T-cell (primary cell): Measurements from ENCODE around the gene CDC45. TPM values are rescaled to one million over a fixed set of nuclear protein-coding genes. Genes with fewer than 3 reads are reported as not detected.

Experiments
- ATAC-seq, 4 experiments: fragments of 200-7000 bp in 3 of 4; fragments of 150-1000 bp in 1 of 4; cut with Tn5 transposase; replicated peaks in 1 of 4; 1 replicate in 3 of 4; 2 replicates in 1 of 4; pipeline ENCODE4 v1.10.0; 2021; ENCODE audit warnings: moderate library complexity in 3 of 4, mild to moderate bottlenecking in 2 of 4, moderate number of reproducible peaks in 1 of 4
- CTCF ChIA-PET, 2 donors: fragments of 300-600 bp; sonication (Branson Sonifier 250); formaldehyde crosslinking; loops; one replicate each; lab custom pipeline; 2022; ENCODE audit warnings: antibody characterized with exemption in 2 of 2; lab: Charles Lee
- POLR2A ChIA-PET, 2 donors: fragments of 300-600 bp; sonication (Branson Sonifier 250); formaldehyde crosslinking; loops; one replicate each; lab custom pipeline; 2022; ENCODE audit warnings: antibody characterized with exemption in 2 of 2; lab: Charles Lee
- DNase-seq, 35 experiments: peaks; one replicate each; pipeline versions ENCODE4 v3.0.0 to v3.0.0-alpha.2; 2013 to 2023
- H3K27ac ChIP-seq: one replicate; pipeline ENCODE4 v1.5.1; 2013; ENCODE audit warnings: low read length
- H3K27me3 ChIP-seq, 2 experiments: replicated peaks in 1 of 2; 1 replicate in 1 of 2; 2 replicates in 1 of 2; pipeline versions ENCODE4 v1.6.1 to v1.7.0; 2013; ENCODE audit warnings: low read length in 1 of 2, mixed read lengths in 1 of 2; ENCODE audit not compliant: control insufficient read depth in 2 of 2, insufficient read depth in 2 of 2; ENCODE audit errors: extremely low read depth in 1 of 2
- H3K36me3 ChIP-seq, 2 donors: 1 replicate in 1 of 2; 2 replicates in 1 of 2; pipeline versions ENCODE4 v1.6.1 to v1.7.0; 2013; ENCODE audit warnings: low read length in 1 of 2; ENCODE audit not compliant: control insufficient read depth in 2 of 2, insufficient read depth in 1 of 2; ENCODE audit errors: extremely low read depth in 1 of 2
- H3K4me1 ChIP-seq, 2 experiments: 1 replicate in 1 of 2; 2 replicates in 1 of 2; pipeline versions ENCODE4 v1.6.1 to v1.7.0; 2013; ENCODE audit warnings: low read length in 2 of 2, mixed read lengths in 1 of 2; ENCODE audit not compliant: insufficient read depth in 2 of 2, control insufficient read depth in 1 of 2; ENCODE audit errors: extremely low read depth in 1 of 2
- H3K4me3 ChIP-seq, 2 donors: 1 replicate in 1 of 2; 2 replicates in 1 of 2; pipeline versions ENCODE4 v1.5.1 to v1.7.0; 2013; ENCODE audit warnings: mild to moderate bottlenecking in 2 of 2, low read length in 1 of 2, moderate library complexity in 1 of 2; ENCODE audit not compliant: control insufficient read depth in 1 of 2; ENCODE audit errors: extremely low read depth in 1 of 2
- H3K9me3 ChIP-seq: 2 replicates; pipeline ENCODE4 v1.7.0; 2013
- H3K27ac Mint-ChIP-seq, 2 donors: one replicate each; pipeline ENCODE4 v1.8.0; 2020 to 2021; ENCODE audit warnings: mild to moderate bottlenecking in 2 of 2, mixed read lengths in 2 of 2
- H3K27me3 Mint-ChIP-seq, 2 donors: one replicate each; pipeline ENCODE4 v1.8.0; 2021 to 2022; ENCODE audit warnings: mixed read lengths in 2 of 2
- H3K36me3 Mint-ChIP-seq: one replicate; pipeline ENCODE4 v1.8.0; 2021; ENCODE audit warnings: mixed read lengths
- H3K4me1 Mint-ChIP-seq, 3 donors: one replicate each; pipeline ENCODE4 v1.8.0; 2020 to 2022; ENCODE audit warnings: mixed read lengths in 3 of 3, mild to moderate bottlenecking in 1 of 3
- H3K4me3 Mint-ChIP-seq, 3 donors: one replicate each; pipeline ENCODE4 v1.8.0; 2020 to 2022; ENCODE audit warnings: mild to moderate bottlenecking in 3 of 3, mixed read lengths in 3 of 3, moderate library complexity in 3 of 3
- H3K9me3 Mint-ChIP-seq, 3 donors: one replicate each; pipeline ENCODE4 v1.8.0; 2020 to 2022; ENCODE audit warnings: mixed read lengths in 3 of 3
- WGBS: methylation state at CpG from one replicate; pipeline ENCODE4 v1.1.5; 2013; ENCODE audit warnings: missing lambda C conversion rate; ENCODE audit not compliant: insufficient coverage; 5-methylcytosine and 5-hydroxymethylcytosine counted together
- total RNA-seq, 35 experiments: library from RNA in 6 of 35; stranded (reverse) in 6 of 35; fragments of 120-200 nt in 1 of 35; gene quantifications; one replicate each; pipeline versions ENCODE4 v1.2.1 to v1.2.4 and lab custom pipeline; 2013 to 2026

The CDC45 gene
- total RNA-seq, 5 donors from 2014 or later (not counting 1 experiment from before 2014, with no cell fraction given) = 0.56 to 2.7 (median 2.2) TPM

DNA sequence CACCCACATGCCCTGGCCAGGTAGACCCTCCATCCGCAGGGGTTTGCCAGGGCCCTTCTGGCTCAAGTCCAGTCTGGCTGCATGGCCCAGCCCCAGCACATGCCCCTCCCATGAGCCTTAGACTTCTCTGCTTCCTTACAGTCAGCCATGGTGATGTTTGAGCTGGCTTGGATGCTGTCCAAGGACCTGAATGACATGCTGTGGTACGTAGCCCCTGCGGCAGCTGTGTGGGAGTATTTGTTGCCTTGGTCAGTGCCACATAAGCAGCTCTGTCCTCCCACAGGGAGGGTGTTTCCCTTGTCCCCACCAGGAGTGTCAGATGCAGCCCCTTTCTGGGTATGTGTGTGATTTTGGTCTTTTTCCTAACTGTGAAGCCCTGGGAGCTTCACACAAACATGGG lies 17.5 kb downstream of the CDC45 start:
- no peak overlapping the region for H3K27ac ChIP-seq
- H3K27me3 ChIP-seq = peaks cover 0 to 2% of the 10 kb centered on the region in 2 experiments
- 84% methylated on average over 3 of the region's 3 CpGs for WGBS
- ATAC-seq (no peak), DNase-seq (no peak)
- Mint-ChIP-seq H3K9me3 (no peaks in the 10 kb centered on the region), H3K4me3 (no peak overlapping the region), H3K4me1 (peaks cover 7 to 11% (median 7%) of the 10 kb centered on the region in 3 donors), H3K36me3 (no peaks in the 10 kb centered on the region), H3K27me3 (no peaks in the 10 kb centered on the region), H3K27ac (no peak overlapping the region)
- ChIA-PET POLR2A (no interaction called here), CTCF (interaction anchor here in 1 of 2 donors (0.9 kb wide), 1 partner anchor 24 kb away, joined by 3 read pairs; no protein-coding TSS in a partner anchor)
- no peak overlapping the region for H3K4me3 ChIP-seq
- no peaks in the 10 kb centered on the region for H3K9me3 ChIP-seq
- peaks cover 0 to 6% of the 10 kb centered on the region in 2 experiments for H3K4me1 ChIP-seq
- no peaks in the 10 kb centered on the region for H3K36me3 ChIP-seq

DNA sequence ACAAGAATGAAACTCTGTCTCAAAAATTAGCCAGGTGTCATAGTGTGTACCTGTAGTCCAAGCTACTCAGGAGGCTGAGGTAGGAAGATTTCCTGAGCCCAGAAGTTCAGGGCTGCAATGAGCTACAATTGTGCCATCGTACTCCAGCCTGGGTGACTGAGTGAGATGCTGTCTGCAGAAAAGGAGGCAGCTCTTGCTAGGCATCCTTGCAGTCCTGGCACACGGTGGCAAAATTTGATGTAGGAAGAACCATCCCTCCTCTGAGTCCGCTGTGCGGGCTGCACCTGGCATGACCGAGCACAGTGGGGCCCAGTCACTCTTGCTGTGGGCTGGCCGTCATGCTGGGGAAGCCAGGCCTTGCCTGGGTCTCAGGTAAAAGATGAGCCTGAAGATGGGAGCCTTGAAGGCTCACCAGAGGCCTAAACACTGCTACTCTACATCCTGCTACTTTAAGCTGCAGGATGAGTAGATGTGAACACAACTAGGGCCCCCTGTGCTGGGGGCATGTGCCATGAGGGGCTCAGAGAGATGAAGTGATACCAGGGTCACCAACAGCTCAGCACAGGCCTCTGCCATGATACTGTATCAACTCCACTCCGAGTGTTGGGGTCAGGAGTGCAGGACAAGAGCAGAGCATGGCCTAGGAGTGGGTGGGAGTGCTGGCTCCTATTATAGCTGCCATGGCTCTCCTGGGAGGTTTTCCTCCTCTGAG lies 18.6 kb downstream of the CDC45 start:
- H3K4me3 ChIP-seq = no peak overlapping the region
- H3K9me3 ChIP-seq = no peaks in the 10 kb centered on the region
- no peaks in the 10 kb centered on the region for H3K27me3 ChIP-seq
- CTCF ChIA-PET = no interaction called here
- Mint-ChIP-seq H3K27me3 (no peaks in the 10 kb centered on the region), H3K4me1 (peaks cover 7 to 11% (median 7%) of the 10 kb centered on the region in 3 donors), H3K27ac (peak overlapping the region in 1 of 2 donors; percentile 39), H3K36me3 (no peaks in the 10 kb centered on the region), H3K4me3 (no peak overlapping the region), H3K9me3 (no peaks in the 10 kb centered on the region)
- ATAC-seq = no peak
- peaks cover 0 to 6% of the 10 kb centered on the region in 2 experiments for H3K4me1 ChIP-seq
- 98% methylated on average over 5 of the region's 7 CpGs for WGBS
- no peak overlapping the region for H3K27ac ChIP-seq
- DNase-seq = no peak
- POLR2A ChIA-PET = no interaction called here
- no peaks in the 10 kb centered on the region for H3K36me3 ChIP-seq

DNA sequence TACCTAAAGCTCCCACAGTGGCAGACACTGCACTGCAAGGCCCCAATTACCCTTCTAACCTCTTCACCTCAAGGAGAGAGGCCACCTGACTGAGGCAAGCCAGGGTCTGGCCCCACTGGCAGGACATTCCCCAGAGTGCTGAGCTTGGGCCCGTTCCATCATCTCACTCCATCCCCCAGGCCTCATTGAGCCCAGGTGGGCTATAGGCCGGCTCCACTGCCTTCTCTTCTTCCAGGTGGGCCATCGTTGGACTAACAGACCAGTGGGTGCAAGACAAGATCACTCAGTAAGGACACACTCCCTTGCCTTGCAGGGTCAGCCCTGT lies 19.1 kb downstream of the CDC45 start:
- Mint-ChIP-seq H3K9me3 (no peaks in the 10 kb centered on the region), H3K4me3 (no peak overlapping the region), H3K27me3 (no peaks in the 10 kb centered on the region), H3K36me3 (no peaks in the 10 kb centered on the region), H3K4me1 (peaks cover 7 to 11% (median 7%) of the 10 kb centered on the region in 3 donors), H3K27ac (no peak overlapping the region)
- no peaks in the 10 kb centered on the region for H3K27me3 ChIP-seq
- 100% methylated on average over 3 of the region's 3 CpGs for WGBS
- no peaks in the 10 kb centered on the region for H3K36me3 ChIP-seq
- no peak overlapping the region for H3K27ac ChIP-seq
- ATAC-seq (no peak), DNase-seq (no peak)
- H3K4me1 ChIP-seq = peaks cover 0 to 6% of the 10 kb centered on the region in 2 experiments
- H3K4me3 ChIP-seq = no peak overlapping the region
- ChIA-PET CTCF (no interaction called here), POLR2A (no interaction called here)
- no peaks in the 10 kb centered on the region for H3K9me3 ChIP-seq

DNA sequence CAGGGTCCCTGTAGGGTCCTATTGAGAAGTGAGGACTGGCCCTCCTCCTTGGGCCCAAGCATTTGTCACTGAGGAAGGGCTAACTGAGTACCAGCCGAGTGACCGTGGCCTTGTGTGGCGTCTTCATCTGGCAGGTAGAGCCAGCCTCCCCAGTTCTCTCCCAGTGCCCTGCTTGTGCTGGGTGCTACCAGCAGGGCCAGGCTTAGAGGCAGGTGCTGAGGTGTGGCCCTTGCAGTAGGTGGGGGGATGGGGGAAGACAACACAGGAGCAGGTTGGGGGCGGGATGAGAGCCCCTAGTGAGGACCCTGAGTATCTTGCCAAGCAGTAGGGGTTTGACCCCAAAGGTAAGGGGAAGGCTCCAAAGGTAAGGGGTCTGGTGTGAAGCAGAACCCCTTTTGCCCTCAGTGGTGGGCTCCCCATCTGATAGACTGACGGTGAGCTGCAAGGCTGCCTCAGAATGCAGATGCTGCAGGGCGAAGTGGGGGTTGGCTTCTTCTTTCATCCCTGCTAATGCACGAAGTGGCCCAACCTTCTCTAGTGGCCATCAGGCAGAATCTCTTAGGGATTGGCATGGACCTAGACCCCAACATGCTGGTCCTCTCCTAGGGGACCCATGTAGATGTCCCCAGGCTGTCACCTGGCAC lies 19.6 kb downstream of the CDC45 start:
- no peaks in the 10 kb centered on the region for H3K36me3 ChIP-seq
- H3K4me3 ChIP-seq = no peak overlapping the region
- H3K27ac ChIP-seq = no peak overlapping the region
- H3K4me3 Mint-ChIP-seq = no peak overlapping the region
- WGBS = 88% methylated on average over 7 of the region's 7 CpGs
- H3K27me3 ChIP-seq = no peaks in the 10 kb centered on the region
- H3K9me3 ChIP-seq = no peaks in the 10 kb centered on the region
- H3K27ac Mint-ChIP-seq = no peak overlapping the region
- ChIA-PET POLR2A (no interaction called here), CTCF (no interaction called here)
- H3K27me3 Mint-ChIP-seq = no peaks in the 10 kb centered on the region
- DNase-seq (no peak), ATAC-seq (no peak)
- H3K4me1 ChIP-seq = peaks cover 0 to 6% of the 10 kb centered on the region in 2 experiments
- peaks cover 7 to 11% (median 8%) of the 10 kb centered on the region in 3 donors for H3K4me1 Mint-ChIP-seq
- no peaks in the 10 kb centered on the region for H3K36me3 Mint-ChIP-seq
- H3K9me3 Mint-ChIP-seq = no peaks in the 10 kb centered on the region

DNA sequence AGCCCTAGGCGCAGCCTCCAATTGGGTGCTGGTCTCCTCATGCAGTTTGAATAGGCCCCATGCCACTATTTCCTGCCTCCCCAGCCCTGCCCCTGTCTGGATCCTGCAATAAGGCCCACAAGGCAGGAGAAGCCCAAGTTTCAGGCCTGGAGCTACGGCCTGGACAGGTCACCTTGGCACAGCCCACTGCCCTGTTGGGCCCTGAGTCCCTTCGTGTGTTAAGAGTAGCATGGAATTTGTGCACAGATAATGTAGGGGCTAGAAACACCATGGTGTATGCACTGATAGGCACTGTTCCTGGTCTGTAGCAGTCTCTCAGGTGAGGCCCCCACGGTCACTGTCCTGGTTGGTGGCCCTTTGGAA lies 20.1 kb downstream of the CDC45 start:
- no peak overlapping the region for H3K4me3 ChIP-seq
- 100% methylated on average over 3 of the region's 4 CpGs for WGBS
- H3K27ac ChIP-seq = no peak overlapping the region
- Mint-ChIP-seq H3K27me3 (no peaks in the 10 kb centered on the region), H3K36me3 (no peaks in the 10 kb centered on the region), H3K4me1 (peaks cover 9 to 15% (median 10%) of the 10 kb centered on the region in 3 donors), H3K4me3 (no peak overlapping the region), H3K9me3 (no peaks in the 10 kb centered on the region), H3K27ac (no peak overlapping the region)
- ChIA-PET CTCF (no interaction called here), POLR2A (no interaction called here)
- H3K9me3 ChIP-seq = no peaks in the 10 kb centered on the region
- ATAC-seq = no peak
- H3K4me1 ChIP-seq = peaks cover under 1 to 6% of the 10 kb centered on the region in 2 experiments
- DNase-seq = no peak
- no peaks in the 10 kb centered on the region for H3K27me3 ChIP-seq
- H3K36me3 ChIP-seq = no peaks in the 10 kb centered on the region

DNA sequence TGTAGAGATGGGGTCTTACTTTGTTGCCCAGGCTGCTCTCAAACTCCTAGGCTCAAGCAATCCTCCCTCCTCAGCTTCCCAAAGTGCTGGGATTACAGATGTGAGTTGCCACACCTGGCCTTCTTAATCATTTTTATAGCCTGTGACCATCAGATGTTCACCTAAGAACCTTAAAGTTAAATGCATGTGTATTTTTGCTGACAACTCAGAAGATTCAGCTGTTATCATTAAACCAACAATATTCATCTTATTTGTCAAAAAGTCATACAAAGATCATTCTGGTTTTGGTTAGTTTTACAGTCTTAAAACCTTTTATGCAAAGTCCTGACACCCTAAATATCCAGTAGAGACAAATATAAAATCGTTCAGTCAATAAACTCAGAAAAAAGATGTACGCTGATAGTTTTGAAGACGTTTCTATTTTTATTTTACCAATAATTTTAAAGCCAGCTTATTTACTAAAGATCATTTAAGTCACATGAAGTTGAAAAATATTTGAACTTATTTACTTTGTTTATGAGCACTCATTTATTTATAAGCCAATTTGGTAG lies 22.3 kb downstream of the CDC45 start:
- Mint-ChIP-seq H3K27ac (no peak overlapping the region), H3K27me3 (no peaks in the 10 kb centered on the region), H3K4me3 (no peak overlapping the region), H3K9me3 (no peaks in the 10 kb centered on the region), H3K4me1 (peaks cover 15 to 19% (median 15%) of the 10 kb centered on the region in 3 donors), H3K36me3 (no peaks in the 10 kb centered on the region)
- H3K4me1 ChIP-seq = peaks cover 0 to 14% of the 10 kb centered on the region in 2 experiments
- H3K4me3 ChIP-seq = no peak overlapping the region
- H3K27me3 ChIP-seq = no peaks in the 10 kb centered on the region
- H3K36me3 ChIP-seq = no peaks in the 10 kb centered on the region
- ChIA-PET CTCF (no interaction called here), POLR2A (no interaction called here)
- no peak for ATAC-seq
- no peak overlapping the region for H3K27ac ChIP-seq
- WGBS = no CpG with 5 or more reads among the region's 3 CpGs
- H3K9me3 ChIP-seq = no peaks in the 10 kb centered on the region
- no peak for DNase-seq
